HG02798 (cell line): ENCODE data around the gene LTK.

ENCODE experiments used
- ATAC-seq: cut with Tn5 transposase; IDR thresholded peaks from one replicate; pipeline ENCODE4 v1.9.1; 2021; ENCODE audit warnings: mild to moderate bottlenecking; ENCODE audit not compliant: unreplicated experiment, poor library complexity

LTK gene

DNA sequence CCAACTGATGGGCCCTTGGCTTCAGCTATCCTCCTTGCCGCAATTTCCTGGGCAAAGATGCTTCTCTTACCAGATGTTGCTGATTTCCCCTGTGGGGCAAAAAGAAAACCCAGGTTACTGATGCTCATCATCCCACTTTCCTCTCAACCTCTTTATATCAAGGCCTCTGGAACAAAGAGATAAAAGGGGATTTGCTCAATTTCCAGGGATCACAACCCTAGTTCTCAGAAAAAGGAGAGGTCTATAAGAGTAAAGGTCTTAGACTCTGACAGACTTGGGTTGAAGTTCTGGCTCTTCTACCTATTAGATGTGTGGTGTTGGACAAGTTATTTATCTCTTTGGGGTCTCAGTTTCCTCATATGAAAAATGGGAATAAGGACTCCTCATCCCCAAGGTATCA is 21.9 kb upstream of the LTK start:
- no peak for ATAC-seq

- ATAC-seq: no peak
Observed at GRCh38 chr15:41530363-41530956, 16.8 kb upstream of the LTK start.

- no peak for ATAC-seq
Observed at GRCh38 chr15:41523097-41523496, 9.5 kb upstream of the LTK start.

- no peak for ATAC-seq
Observed at GRCh38 chr15:41521614-41522013, 8.0 kb upstream of the LTK start.

- no peak for ATAC-seq
Observed at GRCh38 chr15:41520636-41521035, 7.0 kb upstream of the LTK start.

DNA sequence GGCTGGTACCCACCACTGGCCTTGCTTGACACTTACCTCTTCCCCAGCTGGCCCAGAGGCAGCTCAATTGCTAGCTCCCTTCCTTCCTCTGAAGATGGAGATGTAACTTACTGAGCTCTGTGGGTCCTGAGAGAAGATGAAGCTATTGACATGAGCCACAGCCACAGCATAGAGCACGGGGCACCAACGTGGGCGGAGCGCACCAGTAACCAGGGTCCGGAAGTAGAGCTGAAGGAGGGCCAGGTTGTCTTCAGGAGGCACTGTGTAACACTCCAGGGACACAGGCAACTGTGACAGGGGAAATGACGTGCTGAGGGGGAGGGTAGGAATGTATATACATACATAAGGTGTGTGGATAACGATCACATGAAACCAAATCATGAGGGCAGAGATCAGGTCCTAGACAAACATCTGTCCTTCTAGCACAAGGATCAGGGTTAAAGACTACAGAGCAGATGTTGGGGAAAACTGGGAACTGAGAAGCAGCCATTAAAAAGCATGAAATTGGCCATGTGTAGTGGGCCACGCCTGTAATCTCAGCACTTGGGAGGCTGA is 4.3 kb upstream of the LTK start:
- no peak for ATAC-seq

- ATAC-seq: no peak
Observed at GRCh38 chr15:41512940-41513505, 604 bp downstream of the LTK start.

DNA sequence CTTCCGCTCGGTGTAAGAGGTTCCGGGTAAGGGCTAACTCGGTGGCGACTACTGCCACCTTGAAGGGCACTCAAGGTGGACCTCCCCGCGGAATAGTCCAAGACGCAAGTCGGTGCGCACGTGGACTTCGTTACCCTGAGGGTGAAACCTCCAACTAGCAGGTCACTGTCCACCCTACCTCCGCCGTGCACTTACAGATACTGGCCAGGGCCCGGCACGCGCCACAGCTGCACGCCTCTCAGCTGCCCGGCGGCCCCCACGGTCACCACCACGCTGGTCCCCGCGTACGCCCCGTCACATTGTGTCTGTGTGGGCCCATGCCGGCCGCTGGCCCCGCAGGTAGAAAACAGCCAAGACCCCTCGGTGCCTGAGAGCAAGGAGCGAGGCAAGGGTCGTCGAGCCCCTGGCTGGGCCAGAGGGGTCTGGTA is 1.1 kb downstream of the LTK start:
- ATAC-seq: no peak

- no peak for ATAC-seq
Observed at GRCh38 chr15:41511899-41512369, 1.7 kb downstream of the LTK start.

DNA sequence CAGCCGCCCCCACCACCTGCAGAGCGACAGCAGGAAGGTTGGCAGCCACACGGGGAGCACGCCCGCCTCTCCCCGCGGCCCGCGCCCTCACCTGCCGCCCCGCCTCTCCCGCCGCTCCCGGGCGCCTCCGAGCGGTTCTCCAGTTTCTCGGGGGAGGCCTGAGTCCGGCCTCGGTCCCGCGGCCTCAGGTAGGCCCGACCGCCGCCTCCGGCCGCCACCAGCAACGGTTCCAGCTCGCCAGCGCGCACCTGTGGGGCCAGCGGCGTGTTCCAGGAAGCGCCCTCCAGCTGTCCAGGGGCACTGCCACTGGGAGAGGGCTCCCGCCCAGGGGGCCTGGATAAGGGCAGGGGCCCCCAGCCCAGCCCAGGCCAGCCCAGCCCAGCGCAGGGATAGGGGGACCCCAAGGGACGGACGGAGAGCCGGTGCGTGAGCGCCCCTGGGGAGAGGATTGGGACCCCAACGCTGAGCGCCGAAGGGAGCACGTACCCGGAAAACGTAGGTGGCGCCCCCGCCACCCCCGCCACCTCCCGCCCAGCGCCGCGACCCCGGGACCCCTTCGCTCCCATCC is 2.2 kb downstream of the LTK start:
- no peak for ATAC-seq

- no peak for ATAC-seq
Observed at GRCh38 chr15:41510728-41511127, 2.9 kb downstream of the LTK start.

DNA sequence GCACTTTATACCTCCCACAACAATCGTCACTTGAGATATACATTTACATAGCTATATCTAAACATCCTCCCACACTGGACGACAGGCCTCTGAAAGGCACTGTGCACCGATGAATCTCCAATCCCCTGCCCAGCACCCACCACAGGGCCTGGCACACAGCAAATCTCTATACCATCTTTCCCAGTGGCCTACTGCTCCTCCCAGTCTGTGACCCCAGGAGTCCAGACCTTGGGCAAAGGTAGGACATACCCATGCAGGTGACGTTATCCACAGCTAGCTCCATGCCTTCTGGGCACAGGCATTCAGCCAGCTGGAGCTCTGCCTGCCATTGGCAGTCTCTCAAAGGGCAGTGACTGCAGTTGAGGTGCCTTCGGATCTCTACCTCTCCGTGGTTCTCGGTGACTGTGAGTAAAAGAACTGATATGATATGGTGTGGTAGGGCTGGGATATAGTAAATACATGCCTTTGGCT is 5.8 kb downstream of the LTK start:
- no peak for ATAC-seq

GRCh38 chr15:41506796-41507341 is 6.8 kb downstream of the LTK start:
- ATAC-seq: no peak

DNA sequence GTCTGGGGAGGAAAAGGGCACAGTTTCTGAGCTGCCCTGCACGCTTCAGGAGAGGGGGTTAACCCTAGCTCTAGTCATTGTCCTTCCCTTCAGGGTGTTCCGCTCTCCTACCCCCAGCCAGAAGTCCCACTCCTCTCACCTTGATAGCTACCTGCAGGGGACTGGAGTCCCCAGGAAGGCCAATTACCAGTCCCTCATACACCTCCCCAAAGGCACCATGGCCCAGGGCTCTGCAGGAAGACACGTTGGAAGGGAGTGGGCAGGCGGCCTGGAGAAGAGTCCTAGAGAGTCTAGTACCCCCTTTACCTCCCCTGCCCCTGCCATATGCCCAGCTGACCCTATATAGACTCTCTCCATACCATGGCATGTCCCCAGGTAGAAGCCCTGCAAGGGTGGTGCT is 7.9 kb downstream of the LTK start:
- ATAC-seq: no peak

DNA sequence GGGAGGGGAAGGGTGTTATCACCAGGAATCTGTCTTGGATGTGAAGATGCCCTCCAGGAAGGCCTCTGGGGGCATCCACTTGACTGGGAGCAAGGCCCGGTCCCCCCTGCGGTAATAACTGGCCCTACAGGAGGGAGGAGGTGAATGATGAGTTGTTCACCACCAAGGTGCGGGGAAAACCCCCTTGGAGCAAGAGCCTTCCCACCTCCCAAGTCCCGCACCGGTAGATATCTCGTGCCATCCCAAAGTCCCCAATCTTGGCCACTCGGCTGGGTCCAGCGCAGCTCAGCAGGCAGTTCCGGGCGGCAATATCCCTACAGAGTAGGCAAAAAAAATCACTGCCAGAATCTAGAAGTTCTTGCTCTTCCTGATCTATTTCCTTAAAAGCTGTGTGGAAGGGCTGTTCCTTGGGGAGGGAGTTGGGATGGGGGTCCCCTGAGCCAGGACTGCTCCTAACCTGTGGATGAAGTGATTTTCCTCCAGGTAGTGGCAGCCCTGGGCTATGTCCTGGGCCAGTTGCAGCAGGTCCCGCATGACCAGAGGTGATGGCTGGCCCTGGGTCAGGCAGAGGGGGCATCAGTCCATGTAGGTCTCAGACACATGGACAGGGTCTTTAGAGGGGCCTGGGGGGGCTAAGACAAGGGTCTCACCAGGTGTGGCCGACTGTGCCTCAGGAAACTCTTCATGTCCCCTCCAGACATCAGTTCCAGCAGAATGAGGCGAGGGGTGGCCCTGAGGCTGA is 8.7 kb downstream of the LTK start:
- ATAC-seq: no peak

- ATAC-seq: no peak
Observed at GRCh38 chr15:41503669-41504010, 10.0 kb downstream of the LTK start.

GRCh38 chr15:41502795-41503668 is 10.6 kb downstream of the LTK start:
- no peak for ATAC-seq

DNA sequence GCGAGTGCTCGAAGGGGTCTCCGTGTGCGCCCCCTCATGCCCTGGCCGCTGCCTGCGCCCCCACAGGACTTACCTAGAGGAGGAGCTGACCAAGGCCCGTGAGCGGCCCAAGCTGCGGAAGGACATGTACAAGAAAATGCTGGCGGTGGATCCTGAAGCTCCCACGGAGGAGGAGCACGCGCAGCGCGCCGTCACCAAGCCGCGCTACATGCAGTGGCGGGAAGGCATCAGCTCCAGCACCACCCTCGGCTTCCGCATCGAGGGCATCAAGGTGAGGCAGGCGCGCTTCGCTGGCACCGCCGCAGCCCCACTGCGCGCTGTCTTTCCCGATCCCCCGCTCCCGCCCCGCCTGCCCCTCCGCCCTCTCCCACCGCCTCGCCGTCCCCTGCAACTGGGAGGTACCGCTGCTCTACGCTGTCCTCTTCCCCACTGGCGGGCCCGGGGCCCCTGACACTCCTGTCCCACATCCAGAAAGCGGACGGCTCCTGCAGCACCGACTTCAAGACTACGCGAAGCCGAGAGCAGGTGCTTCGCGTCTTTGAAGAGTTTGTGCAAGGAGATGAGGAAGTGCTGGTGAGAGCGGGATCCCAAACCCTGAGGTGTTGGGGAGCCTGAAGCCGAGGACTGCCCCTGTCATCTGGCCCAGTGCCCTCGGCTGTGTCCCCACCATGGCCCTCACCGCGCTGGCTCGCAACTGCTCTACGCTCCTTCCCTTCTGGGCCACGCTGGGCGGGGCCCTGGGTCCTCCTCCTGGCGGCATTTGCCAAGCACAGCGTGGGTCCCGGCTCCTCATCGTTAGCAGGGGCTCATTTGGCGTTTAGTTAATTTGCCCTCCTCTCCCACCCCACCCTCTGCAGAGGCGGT is 11.5 kb downstream of the LTK start:
- ATAC-seq: no peak
